Spleen (tissue), 11 donors: ENCODE data around the gene PARD3. TPM values are rescaled to one million over a fixed set of nuclear protein-coding genes. Genes with fewer than 3 reads are reported as not detected.

Experiments
- DNase-seq: peaks from one replicate; pipeline ENCODE4 v3.0.0-alpha.2; 2020
- H3K27ac ChIP-seq, 8 donors: fragments of 200-600 bp; sonication (generic) in 7 of 8; 1 replicate in 4 of 8; 2 replicates in 4 of 8; pipeline versions ENCODE4 v1.5.0 to v1.8.0; 2016 to 2021; ENCODE audit warnings: inconsistent platforms in 4 of 8, mild to moderate bottlenecking in 4 of 8, moderate library complexity in 1 of 8
- H3K27me3 ChIP-seq, 7 donors: fragments of 200-600 bp; sonication (generic) in 6 of 7; replicated peaks in 1 of 7; 1 replicate in 4 of 7; 2 replicates in 3 of 7; pipeline versions ENCODE4 v1.5.0 to v1.8.0; 2016 to 2021; ENCODE audit warnings: inconsistent platforms in 3 of 7, mild to moderate bottlenecking in 1 of 7
- H3K36me3 ChIP-seq, 6 donors: fragments of 200-600 bp; sonication (generic) in 5 of 6; 1 replicate in 4 of 6; 2 replicates in 2 of 6; pipeline versions ENCODE4 v1.5.0 to v1.8.0; 2016 to 2021; ENCODE audit warnings: inconsistent platforms in 2 of 6
- H3K4me1 ChIP-seq, 6 donors: fragments of 200-600 bp; sonication (generic) in 5 of 6; 1 replicate in 3 of 6; 2 replicates in 3 of 6; pipeline versions ENCODE4 v1.5.0 to v1.8.0; 2016 to 2021; ENCODE audit warnings: inconsistent platforms in 3 of 6
- H3K4me3 ChIP-seq, 8 donors: fragments of 200-600 bp; sonication (generic) in 7 of 8; 1 replicate in 4 of 8; 2 replicates in 4 of 8; pipeline versions ENCODE4 v1.5.0 to v1.8.0; 2016 to 2021; ENCODE audit warnings: inconsistent platforms in 4 of 8, mild to moderate bottlenecking in 4 of 8, moderate library complexity in 2 of 8
- H3K9me3 ChIP-seq, 8 donors: fragments of 200-600 bp; sonication (generic) in 7 of 8; 1 replicate in 4 of 8; 2 replicates in 4 of 8; pipeline versions ENCODE4 v1.5.0 to v1.8.0; 2016 to 2021; ENCODE audit warnings: inconsistent platforms in 4 of 8
- POLR2A ChIP-seq, 3 donors: fragments of 450-650 bp; IDR thresholded peaks; one replicate each; pipeline ENCODE4 v1.5.1; 2017; ENCODE audit warnings: antibody characterized with exemption in 3 of 3, mild to moderate bottlenecking in 1 of 3
- POLR2AphosphoS5 ChIP-seq, 3 donors: sonication (generic); formaldehyde crosslinking; IDR thresholded peaks; one replicate each; pipeline ENCODE4 v1.5.1; 2017; ENCODE audit warnings: antibody characterized with exemption in 3 of 3
- WGBS, 5 donors: extraction: QIAGEN DNeasy Blood & Tissue Kit in 3 of 5; methylation state at CpG; one replicate each; pipeline versions ENCODE4 v1.1.5 to v1.1.7; 2013 to 2018; 5-methylcytosine and 5-hydroxymethylcytosine counted together
- intact Hi-C: fragments of 100-400 bp; cut with DNase I; formaldehyde crosslinking; loops from one replicate; pipeline ENCODE4 v1.15.0; 2023; ENCODE audit warnings: low total_unique reads
- polyA plus RNA-seq, 3 donors: library from polyadenylated mRNA; stranded (reverse); fragments of 200-250 nt; gene quantifications; one replicate each; pipeline ENCODE4 v1.2.1, GENCODE V29; 2013
- total RNA-seq, 7 donors: library from RNA; depleted of rRNA in 3 of 7; stranded (reverse); fragments of >200 nt in 3 of 7; fragmentation: NEBNext Ultra II Directional in 4 of 7; extraction: Animal tissue kit (Norgen Biotek cat#: 25700) in 4 of 7; gene quantifications; one replicate each; pipeline versions ENCODE4 v1.1.0 to v1.2.1, GENCODE V29; 2016 to 2021
- TF ChIP-seq, protein P1 (sequence below), 11 experiments: fragments of 200-600 bp in 7 of 11; fragments of 450-650 bp in 4 of 11; sonication (generic) in 4 of 11; IDR thresholded peaks in 8 of 11; conservative IDR thresholded peaks in 3 of 11; 1 replicate in 7 of 11; 2 replicates in 4 of 11; pipeline versions ENCODE4 v1.4.0 to v1.8.0; 2016 to 2021; ENCODE audit warnings: antibody characterized with exemption in 11 of 11, inconsistent platforms in 4 of 11, mild to moderate bottlenecking in 1 of 11
- donor health status: healthy with polysubstance abuse.
- donor health status: DM: no; HTN: no; CAD: no; lungs with moderate emphysema.
- donor health status: DM: no; HTN: no; CAD: no.
- donor health status: Bipolar disorder and iron deficiency.
- donor health status: healthy.
- donor health status: DM: no; HTN: no; CAD: no.
- donor health status: DM: yes; HTN: yes; CAD: no.

Gene PARD3
- total and polyA plus RNA-seq, 10 donors = 2.8 to 18.9 (median 10.8) TPM

DNA sequence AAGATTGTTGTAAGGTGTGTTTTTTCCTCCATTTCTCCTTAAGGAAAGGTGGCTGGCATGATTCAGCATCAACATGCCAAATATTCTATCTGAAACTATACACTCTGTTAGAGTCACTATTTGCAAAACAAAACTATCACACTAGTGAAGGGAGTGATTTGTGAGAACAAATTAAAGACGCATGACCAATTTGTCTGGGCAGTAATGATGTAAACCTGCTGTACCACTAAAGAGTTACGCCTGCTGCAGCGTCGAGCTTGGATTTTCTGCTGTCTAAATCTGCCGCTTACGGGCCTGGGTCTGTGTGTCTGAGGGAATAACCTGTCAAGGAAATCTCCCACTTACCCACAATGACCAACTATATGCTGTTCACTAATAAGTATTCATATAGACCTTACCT, 648.3 kb downstream of the PARD3 start:
- Histone ChIP-seq H3K27me3 (no peaks in the 10 kb centered on the region), H3K9me3 (peaks cover 0 to 4% (median 0%) of the 10 kb centered on the region in 8 donors), H3K4me1 (no peaks in the 10 kb centered on the region), H3K36me3 (no peaks in the 10 kb centered on the region), H3K4me3 (no peak overlapping the region), H3K27ac (no peak overlapping the region)
- DNase-seq = no peak
- no peak for TF ChIP-seq POLR2A (IDR thresholded peaks at IDR 0.05)
- no peak for TF ChIP-seq POLR2AphosphoS5 (IDR thresholded peaks at IDR 0.05)
- TF ChIP-seq, protein P1, sequence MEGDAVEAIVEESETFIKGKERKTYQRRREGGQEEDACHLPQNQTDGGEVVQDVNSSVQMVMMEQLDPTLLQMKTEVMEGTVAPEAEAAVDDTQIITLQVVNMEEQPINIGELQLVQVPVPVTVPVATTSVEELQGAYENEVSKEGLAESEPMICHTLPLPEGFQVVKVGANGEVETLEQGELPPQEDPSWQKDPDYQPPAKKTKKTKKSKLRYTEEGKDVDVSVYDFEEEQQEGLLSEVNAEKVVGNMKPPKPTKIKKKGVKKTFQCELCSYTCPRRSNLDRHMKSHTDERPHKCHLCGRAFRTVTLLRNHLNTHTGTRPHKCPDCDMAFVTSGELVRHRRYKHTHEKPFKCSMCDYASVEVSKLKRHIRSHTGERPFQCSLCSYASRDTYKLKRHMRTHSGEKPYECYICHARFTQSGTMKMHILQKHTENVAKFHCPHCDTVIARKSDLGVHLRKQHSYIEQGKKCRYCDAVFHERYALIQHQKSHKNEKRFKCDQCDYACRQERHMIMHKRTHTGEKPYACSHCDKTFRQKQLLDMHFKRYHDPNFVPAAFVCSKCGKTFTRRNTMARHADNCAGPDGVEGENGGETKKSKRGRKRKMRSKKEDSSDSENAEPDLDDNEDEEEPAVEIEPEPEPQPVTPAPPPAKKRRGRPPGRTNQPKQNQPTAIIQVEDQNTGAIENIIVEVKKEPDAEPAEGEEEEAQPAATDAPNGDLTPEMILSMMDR (IDR thresholded peaks at IDR 0.05 in 8 of 11, conservative IDR thresholded peaks at IDR 0.05 in 3 of 11) = no peak
- intact Hi-C loops = no loop called here
- WGBS, 5 donors = 77 to 94% (median 84%) methylated on average over 6 of the region's 6 CpGs

DNA sequence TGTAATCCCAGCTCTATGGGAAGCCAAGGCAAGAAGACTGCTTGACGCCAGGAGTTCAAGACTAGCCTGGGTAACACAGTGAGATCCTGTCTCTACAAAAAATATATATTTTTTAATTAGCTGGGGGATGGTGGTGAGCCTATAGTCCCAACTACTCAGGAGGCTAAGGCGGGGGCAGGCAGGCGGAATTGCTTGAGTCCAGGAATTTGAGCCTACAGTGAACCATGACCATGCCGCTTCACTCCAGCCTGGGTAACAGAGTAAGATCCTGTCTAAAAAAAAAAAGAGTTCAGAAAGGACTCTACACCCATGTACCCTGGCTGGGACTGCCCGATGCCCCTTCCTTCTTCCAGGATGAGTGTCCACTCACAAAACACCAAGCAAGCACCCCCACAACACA, 648.7 kb downstream of the PARD3 start:
- Histone ChIP-seq H3K36me3 (no peaks in the 10 kb centered on the region), H3K4me1 (no peaks in the 10 kb centered on the region), H3K27me3 (no peaks in the 10 kb centered on the region), H3K4me3 (no peak overlapping the region), H3K27ac (no peak overlapping the region), H3K9me3 (peaks cover 0 to 4% (median 0%) of the 10 kb centered on the region in 8 donors)
- TF ChIP-seq, protein P1 (IDR thresholded peaks at IDR 0.05 in 8 of 11, conservative IDR thresholded peaks at IDR 0.05 in 3 of 11) = no peak
- TF ChIP-seq POLR2A (IDR thresholded peaks at IDR 0.05) = no peak
- TF ChIP-seq POLR2AphosphoS5 (IDR thresholded peaks at IDR 0.05) = no peak
- 87 to 99% (median 95%) methylated on average over 5 of the region's 5 CpGs for WGBS, 5 donors
- no peak for DNase-seq
- intact Hi-C loops = no loop called here

DNA sequence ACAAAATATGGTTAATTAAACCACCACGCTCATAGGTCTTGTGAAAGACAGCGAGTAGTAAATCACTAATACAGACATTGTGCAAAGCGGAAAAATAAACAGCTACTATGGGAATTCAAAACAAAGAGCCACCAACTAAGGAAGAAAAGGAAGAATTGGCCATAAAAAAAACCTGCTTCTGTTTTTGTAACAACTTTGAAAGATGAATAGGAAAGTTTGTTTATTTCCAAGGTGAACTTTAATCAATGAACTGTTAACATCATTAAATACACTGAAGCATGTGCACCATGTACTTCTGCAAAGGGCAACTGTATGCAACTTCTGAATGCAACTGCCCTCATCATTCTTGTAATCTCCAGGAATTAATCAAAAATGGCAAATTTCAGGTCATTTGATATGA, 651.1 kb downstream of the PARD3 start:
- Histone ChIP-seq H3K9me3 (peaks cover 0 to 4% (median 0%) of the 10 kb centered on the region in 8 donors), H3K4me1 (no peaks in the 10 kb centered on the region), H3K27me3 (no peaks in the 10 kb centered on the region), H3K27ac (no peak overlapping the region), H3K4me3 (no peak overlapping the region), H3K36me3 (no peaks in the 10 kb centered on the region)
- WGBS, 5 donors = 82 to 99% (median 88%) methylated on average over 3 of the region's 3 CpGs
- no peak for DNase-seq
- intact Hi-C loops = no loop called here
- no peak for TF ChIP-seq POLR2AphosphoS5 (IDR thresholded peaks at IDR 0.05)
- no peak for TF ChIP-seq POLR2A (IDR thresholded peaks at IDR 0.05)
- TF ChIP-seq, protein P1 (IDR thresholded peaks at IDR 0.05 in 8 of 11, conservative IDR thresholded peaks at IDR 0.05 in 3 of 11) = no peak

DNA sequence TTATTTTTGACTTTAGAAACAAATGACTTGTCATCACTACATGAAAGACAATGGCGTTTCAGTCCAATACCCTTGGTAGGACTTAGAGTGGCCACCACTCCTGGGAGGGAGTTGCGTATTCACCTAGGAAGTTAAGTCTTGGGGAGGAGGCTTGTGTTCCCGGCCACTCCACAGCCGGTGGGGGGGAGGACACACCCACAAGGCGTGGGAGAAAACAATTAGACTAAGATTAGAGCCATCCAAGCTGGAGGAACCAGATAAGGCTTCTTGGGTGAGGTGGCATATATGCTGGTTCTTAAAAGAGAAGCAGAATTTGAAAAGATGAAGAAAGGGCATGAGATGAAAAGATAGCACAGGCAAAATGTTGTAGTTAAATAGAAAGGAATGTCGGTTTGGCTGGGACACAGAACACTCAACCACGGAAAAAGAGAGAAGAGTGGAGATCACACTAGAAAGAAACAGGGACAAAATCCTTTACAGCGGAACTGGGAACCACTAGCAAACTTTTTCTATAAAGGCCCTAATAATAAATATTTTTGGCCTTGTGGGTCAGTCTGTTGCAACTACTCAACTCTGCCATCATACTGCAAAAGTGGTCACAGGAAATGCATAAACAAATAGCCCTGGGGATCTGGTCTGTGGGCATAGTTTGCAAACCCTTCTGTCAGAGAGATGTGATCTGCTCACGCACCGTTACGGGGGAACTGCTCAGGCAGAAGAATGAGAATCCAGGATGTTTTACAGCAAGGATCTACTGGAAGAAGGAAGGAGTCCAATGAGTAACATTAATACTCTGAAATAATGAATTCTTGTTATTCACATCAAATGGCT, 651.8 kb downstream of the PARD3 start:
- DNase-seq = no peak

More for the DNA sequence above, 651.8 kb downstream of the PARD3 start:
- Histone ChIP-seq H3K27me3 (no peaks in the 10 kb centered on the region), H3K36me3 (no peaks in the 10 kb centered on the region), H3K4me1 (no peaks in the 10 kb centered on the region), H3K4me3 (no peak overlapping the region), H3K27ac (no peak overlapping the region), H3K9me3 (peaks cover 0 to 4% (median 0%) of the 10 kb centered on the region in 8 donors)
- WGBS, 5 donors = 70 to 89% (median 79%) methylated on average over 11 of the region's 11 CpGs
- intact Hi-C loops = no loop called here
- TF ChIP-seq, protein P1 (IDR thresholded peaks at IDR 0.05 in 8 of 11, conservative IDR thresholded peaks at IDR 0.05 in 3 of 11) = no peak
- TF ChIP-seq POLR2AphosphoS5 (IDR thresholded peaks at IDR 0.05) (no peak), POLR2A (IDR thresholded peaks at IDR 0.05) (no peak)
